ENCODE measurements around the gene EFCAB9. TPM values are rescaled to one million over a fixed set of nuclear protein-coding genes. Genes with fewer than 3 reads are reported as not detected.

The EFCAB9 gene
- not detected in 5 replicates for total RNA-seq (2022; extraction: Qiagen RNA extraction)

GRCh38 chr5:172193872-172194271 is at the start of gene EFCAB9:
TSS of gene EFCAB9 (plus strand) at chr5:172194172. CDS start at chr5:172194173, 1 bp downstream.

DNA sequence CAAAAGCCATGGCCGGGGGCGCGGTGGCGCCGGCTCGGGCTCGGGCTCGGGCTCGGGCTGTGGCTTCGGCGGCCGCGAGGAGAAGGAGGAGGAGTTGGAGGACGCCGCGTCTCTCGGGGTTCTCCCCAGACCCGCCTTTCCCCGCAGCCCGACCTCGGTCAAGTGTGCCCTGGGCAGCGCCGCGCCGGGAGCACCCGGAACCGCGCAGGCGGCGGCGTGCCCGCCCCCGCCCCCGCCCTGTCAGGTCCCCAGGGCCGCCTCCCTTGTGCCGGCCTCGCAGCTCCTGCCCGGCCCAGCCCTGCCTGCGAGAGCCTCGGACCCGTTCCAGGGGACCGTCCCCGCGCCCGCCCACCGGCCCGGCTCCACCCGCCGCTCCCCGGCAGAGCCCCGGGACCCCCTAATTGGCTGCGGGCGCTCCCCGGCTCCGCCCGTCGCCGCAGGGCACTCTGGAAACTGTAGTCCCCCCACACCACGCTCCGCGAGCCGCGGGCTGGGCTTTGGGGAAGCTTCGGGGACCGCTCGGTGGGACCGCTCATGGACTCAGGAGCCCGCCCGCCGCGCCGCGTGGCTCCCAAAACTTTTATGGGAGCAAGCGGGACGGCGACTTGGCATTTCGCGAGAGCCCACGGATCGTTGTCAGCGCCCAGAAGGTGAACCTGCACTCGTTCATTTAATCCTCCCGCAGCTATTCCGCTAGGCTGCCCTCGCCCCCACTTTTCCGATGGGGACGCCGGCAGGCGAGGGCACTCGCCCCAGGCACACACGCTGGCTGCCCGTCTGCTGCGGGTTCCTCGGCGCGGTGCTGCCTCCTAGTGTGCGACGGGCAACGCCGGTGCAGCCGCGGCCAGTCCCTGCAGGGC is 5.7 kb upstream of the EFCAB9 start, which contains the start of gene STK10:
Gene STK10, minus strand, starts transcription at position 192 of the 860 bp plus-strand sequence. Its CDS starts 182 bp downstream, at position 10.

Other genes starting within 250 kb of the EFCAB9 start
- gene FBXW11, start 187.5 kb upstream of the EFCAB9 start, total RNA-seq (2022; extraction: Qiagen RNA extraction), result 31.0 to 41.3 TPM (median 36.8 TPM) in 5 replicates
- 20.6 to 22.0 TPM (median 20.8 TPM) in 5 replicates for gene STK10, start 5.9 kb upstream of the EFCAB9 start, total RNA-seq (2022; extraction: Qiagen RNA extraction)
- gene UBTD2, start 89.6 kb downstream of the EFCAB9 start, total RNA-seq (2022; extraction: Qiagen RNA extraction), result 12.8 to 16.5 TPM (median 14.7 TPM) in 5 replicates

Measured in A549 treated with Mapracorat at 1 μM for 4 hours (cell line).